RWPE1 (cell line): ENCODE results near the gene NAT8L.
"Not testable (repeated sequence)": the region's sequence is repeated elsewhere in the genome, so short reads cannot be mapped to it uniquely, and the experiment has no call there.

Source experiments
- CTCF ChIA-PET: fragments of 350-600 bp; sonication (Branson Sonifier 250); formaldehyde crosslinking; extraction: SDS; loops from one replicate; lab custom pipeline; 2021; lab: Yijun Ruan, JAX
- POLR2A ChIA-PET: fragments of 400-600 bp; formaldehyde crosslinking; extraction: SDS; loops from one replicate; lab custom pipeline; 2020; ENCODE audit warnings: antibody characterized with exemption; ENCODE audit not compliant: low non-redundant PET; lab: Yijun Ruan, JAX
- DNase-seq: peaks from one replicate; pipeline ENCODE4 v3.0.0; 2012; ENCODE audit warnings: low spot score
- H3K27ac ChIP-seq: fragments of 450-650 bp; 2 replicates; pipeline ENCODE4 v1.5.1; 2017
- TF ChIP-seq, protein P1 (sequence below): fragments of 450-650 bp; conservative IDR thresholded peaks from 2 replicates; pipeline ENCODE4 v1.5.1; 2017; ENCODE audit warnings: low read depth, mild to moderate bottlenecking

The NAT8L gene

DNA sequence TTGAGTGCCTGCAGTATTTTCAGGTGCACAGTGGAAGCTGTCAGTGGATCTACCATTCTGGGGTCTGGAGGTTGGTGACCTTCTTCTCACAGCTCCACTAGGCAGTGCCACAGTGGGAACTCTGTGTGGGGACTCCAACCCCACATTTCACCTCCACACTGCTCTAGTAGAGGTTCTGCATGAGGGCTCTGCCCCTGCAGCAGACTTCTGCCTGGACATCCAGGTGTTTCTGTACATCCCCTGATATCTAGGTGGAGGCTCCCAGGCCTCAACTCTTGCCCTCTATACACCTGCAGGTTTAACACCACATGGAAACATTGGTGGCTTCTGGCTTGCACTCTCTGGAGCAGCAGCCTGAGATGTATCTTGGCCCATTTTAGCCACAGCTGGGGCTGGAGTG, 33.3 kb upstream of the NAT8L start:
- no peak overlapping the region for H3K27ac ChIP-seq
- TF ChIP-seq, protein P1, sequence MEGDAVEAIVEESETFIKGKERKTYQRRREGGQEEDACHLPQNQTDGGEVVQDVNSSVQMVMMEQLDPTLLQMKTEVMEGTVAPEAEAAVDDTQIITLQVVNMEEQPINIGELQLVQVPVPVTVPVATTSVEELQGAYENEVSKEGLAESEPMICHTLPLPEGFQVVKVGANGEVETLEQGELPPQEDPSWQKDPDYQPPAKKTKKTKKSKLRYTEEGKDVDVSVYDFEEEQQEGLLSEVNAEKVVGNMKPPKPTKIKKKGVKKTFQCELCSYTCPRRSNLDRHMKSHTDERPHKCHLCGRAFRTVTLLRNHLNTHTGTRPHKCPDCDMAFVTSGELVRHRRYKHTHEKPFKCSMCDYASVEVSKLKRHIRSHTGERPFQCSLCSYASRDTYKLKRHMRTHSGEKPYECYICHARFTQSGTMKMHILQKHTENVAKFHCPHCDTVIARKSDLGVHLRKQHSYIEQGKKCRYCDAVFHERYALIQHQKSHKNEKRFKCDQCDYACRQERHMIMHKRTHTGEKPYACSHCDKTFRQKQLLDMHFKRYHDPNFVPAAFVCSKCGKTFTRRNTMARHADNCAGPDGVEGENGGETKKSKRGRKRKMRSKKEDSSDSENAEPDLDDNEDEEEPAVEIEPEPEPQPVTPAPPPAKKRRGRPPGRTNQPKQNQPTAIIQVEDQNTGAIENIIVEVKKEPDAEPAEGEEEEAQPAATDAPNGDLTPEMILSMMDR = no peak
- DNase-seq = no peak
- CTCF ChIA-PET = no interaction called here
- POLR2A ChIA-PET = no interaction called here

DNA sequence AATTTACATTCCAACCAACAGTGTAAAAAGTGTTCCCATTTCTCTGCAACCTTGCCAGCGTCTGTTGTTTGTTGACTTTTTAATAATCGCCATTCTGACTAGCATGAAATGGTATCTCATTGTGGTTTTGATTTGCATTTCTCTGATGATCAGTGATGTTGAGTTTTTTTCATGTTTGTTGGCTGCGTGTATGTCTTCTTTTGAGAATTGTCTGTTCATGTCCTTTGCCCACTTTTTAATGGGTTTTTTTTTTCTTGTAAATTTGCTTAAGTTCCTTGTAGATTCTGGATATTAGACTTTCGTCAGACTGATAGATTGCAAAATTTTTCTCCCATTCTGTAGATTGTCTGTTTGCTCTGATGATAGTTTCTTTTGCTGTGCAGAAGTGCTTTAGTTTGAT, 32.0 kb upstream of the NAT8L start:
- H3K27ac ChIP-seq, POLR2A ChIA-PET, DNase-seq, CTCF ChIA-PET: not testable (repeated sequence)

DNA sequence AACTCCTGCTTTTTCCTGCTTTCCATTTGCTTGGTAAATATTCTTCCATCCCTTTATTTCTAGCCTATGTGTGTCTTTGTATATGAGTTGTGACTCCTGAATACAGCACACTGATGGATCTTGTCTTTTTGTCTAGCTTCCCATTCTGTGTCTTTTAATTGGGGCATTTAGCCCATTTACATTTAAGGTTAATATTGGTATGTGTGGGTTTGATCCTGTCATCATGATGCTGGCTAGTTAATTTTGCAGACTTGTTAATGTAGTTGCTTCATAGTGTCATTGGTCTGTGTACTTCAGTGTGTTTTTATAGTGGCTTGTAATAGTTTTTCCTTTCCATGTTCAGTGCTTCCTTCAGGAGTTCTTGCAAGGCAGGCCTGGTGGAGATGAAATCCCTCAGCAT, 28.0 kb upstream of the NAT8L start:
- DNase-seq, POLR2A ChIA-PET, H3K27ac ChIP-seq: not testable (repeated sequence)
- CTCF ChIA-PET = interaction anchor here (0.6 kb wide), 1 partner anchor 14 kb away, joined by 4 read pairs; no protein-coding TSS in a partner anchor

DNA sequence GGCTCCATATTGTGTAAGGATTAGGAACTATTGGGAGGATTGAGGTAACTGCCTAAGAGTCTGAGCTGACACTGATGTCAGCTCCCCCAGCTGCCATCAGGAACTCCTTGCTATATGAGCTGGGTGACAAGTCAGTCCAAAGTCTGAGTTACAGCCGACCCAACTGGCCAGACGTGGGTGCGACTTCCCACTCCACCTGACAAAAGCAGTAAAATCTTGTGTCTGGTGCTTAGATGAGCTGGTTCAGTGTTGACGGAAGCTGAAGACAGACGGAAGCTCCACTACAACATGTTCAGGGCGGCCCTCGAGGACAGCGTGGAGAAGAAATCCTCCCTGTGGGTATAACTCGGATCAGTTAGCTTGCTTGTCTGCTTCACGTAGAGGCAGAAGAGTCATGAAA, 22.8 kb upstream of the NAT8L start:
- TF ChIP-seq, protein P1 = no peak
- DNase-seq = no peak
- POLR2A ChIA-PET = no interaction called here

DNA sequence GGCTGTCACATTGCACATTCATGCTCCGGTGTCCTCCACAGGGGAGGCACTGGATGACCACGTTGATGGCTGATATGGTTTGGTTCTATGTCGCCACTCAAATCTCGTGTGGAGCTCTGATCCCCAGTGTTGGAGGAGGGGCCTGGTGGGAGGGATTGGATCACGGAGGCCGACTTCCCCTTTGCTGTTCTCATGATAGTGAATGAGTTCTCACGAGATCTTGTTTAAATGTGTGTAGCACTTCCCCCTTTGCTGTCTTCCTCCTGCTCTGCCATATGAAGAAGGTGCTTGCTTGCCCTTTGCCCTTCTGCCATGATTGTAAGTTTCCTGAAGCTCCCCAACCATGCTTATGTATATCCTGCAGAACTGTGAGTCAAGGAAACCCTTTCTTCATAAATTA, 22.3 kb upstream of the NAT8L start:
- CTCF ChIA-PET = interaction anchor here (0.6 to 1.2 kb wide), 2 partner anchors 183 to 205 kb away, joined by 3 read pairs; no protein-coding TSS in a partner anchor
- TF ChIP-seq, protein P1 = no peak
- POLR2A ChIA-PET = no interaction called here

More for the DNA sequence above, 22.8 kb upstream of the NAT8L start:
- CTCF ChIA-PET = interaction anchor here (0.5 to 1.2 kb wide), 2 partner anchors 184 to 353 kb away, joined by 3 to 4 read pairs; no protein-coding TSS in a partner anchor
- no peak overlapping the region for H3K27ac ChIP-seq

DNA sequence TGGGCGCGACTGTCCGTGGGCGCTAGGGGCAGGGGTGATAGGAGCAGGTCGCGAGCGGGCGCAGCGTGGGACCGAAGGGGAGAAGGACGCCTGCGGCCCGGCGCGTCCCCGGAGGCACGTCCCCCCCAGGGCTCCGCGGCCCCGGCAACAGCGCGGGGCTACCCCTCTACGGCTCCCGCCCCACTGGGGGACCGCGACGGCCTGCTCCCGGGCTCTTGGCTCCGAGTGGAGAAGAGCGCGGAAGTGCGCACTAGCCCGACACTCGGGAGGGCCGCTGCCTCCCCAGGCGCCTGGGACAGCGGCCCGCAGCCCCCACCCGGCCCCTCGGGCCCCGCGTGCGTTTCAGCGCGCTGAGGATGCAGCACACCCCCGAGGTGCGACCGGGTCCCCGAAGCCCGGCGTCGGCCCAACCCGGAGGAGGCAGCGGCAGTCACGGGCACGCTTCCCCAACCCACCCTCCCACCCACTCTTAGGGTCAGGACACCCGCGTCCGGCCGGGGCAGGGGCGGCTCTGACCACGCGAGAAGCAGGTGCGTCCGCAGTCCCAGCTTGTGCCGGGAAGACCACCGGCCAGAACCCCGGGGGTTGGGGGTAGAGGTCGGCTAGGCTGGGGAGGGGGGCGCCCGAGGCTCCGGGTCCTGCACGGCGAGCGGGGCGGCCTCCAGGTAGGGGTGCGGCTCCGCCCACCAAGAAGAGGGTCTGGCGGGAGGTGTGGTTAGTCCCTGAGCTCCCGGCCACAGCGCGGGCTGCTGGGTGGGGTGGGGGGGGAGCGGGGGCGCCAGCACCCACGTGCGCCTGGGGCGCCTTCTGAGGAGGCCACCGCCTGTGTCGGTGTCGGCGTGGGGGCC, 18.5 kb upstream of the NAT8L start:
- DNase-seq = no peak
- no peak overlapping the region for H3K27ac ChIP-seq
- ChIA-PET POLR2A (no interaction called here), CTCF (interaction anchor here (0.6 kb wide), 1 partner anchor 358 kb away, joined by 3 read pairs; no protein-coding TSS in a partner anchor)
- TF ChIP-seq, protein P1 = no peak

More for the DNA sequence above, 22.3 kb upstream of the NAT8L start:
- H3K27ac ChIP-seq = no peak overlapping the region
- no peak for DNase-seq

DNA sequence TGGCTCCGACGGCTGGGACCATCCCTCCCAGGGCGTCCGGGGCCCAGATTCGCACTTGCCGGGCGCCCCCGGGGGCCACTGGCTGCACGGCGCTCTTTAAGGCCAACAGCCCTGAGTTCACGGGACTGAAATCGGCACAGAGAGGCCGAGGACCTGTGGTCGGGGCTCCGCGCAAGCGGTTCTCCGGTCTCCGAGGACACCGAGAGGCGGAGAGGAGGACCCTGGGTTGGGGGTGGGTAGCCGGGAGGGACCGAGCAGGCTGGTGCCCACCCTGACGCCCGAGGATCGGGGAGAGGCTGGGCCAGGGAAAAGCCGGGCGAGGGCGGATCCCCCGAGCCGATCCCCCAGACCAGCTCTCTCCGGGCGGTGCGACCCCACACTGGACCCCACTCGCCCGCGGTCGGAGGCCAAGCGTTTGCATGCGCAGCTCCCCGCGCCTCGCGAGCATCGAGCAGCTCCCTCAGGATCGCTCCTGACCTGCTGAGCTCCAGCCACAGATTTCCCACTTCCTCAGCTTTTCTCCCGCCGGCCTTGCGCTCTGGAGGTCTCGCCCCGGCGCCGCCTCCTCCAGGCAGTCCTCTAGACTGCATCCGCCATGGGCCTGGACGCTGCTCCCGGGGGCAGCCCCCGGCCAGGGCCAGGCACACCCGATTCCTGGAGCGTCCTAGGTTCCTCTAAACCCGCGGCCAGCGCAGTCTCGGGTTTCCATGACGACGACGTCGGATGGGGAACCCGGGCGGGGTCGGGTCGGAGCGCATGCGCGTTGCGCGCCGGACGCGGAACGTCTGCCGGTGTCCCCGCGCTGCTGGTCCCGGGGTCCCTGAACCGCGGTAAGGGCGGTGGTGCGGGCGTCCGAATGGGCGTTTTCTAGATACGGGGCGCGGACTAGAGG, 17.6 kb upstream of the NAT8L start:
- DNase-seq = peak; percentile 84
- peak overlapping the region; percentile 26; the same call in 1 of the 2 replicates for H3K27ac ChIP-seq
- TF ChIP-seq, protein P1 = no peak
- ChIA-PET POLR2A (no interaction called here), CTCF (interaction anchor here (0.6 kb wide), 1 partner anchor 358 kb away, joined by 3 read pairs; no protein-coding TSS in a partner anchor)
